H9 (cell line): ENCODE measurements around the gene ZNF684. TPM values are rescaled to one million over a fixed set of nuclear protein-coding genes. Genes with fewer than 3 reads are reported as not detected.

Experiments used
- DNase-seq: peaks from one replicate; pipeline ENCODE4 v3.0.0-alpha.2; 2017
- H2AFZ ChIP-seq: one replicate; pipeline ENCODE4 v1.6.1; 2013; ENCODE audit warnings: mild to moderate bottlenecking, low read length, control low read depth, moderate library complexity
- H2AK5ac ChIP-seq: 2 replicates; pipeline ENCODE4 v1.6.1; 2013; ENCODE audit warnings: low read length, control low read depth, mixed read lengths; ENCODE audit not compliant: insufficient read length
- H2BK120ac ChIP-seq: one replicate; pipeline ENCODE4 v1.6.1; 2013; ENCODE audit warnings: low read depth, mild to moderate bottlenecking, low read length, control low read depth, inconsistent platforms; ENCODE audit not compliant: poor library complexity, severe bottlenecking
- H2BK12ac ChIP-seq: 2 replicates; pipeline ENCODE4 v1.6.1; 2013; ENCODE audit warnings: low read length, control low read depth, mixed read lengths, low read depth; ENCODE audit not compliant: insufficient read length
- H2BK15ac ChIP-seq: 2 replicates; pipeline ENCODE4 v1.6.1; 2013; ENCODE audit warnings: low read depth, low read length, control low read depth
- H2BK20ac ChIP-seq: one replicate; pipeline ENCODE4 v1.6.1; 2013; ENCODE audit warnings: low read depth, mild to moderate bottlenecking, low read length, control low read depth, inconsistent platforms; ENCODE audit not compliant: poor library complexity, severe bottlenecking
- H2BK5ac ChIP-seq: 2 replicates; pipeline ENCODE4 v1.6.1; 2013; ENCODE audit warnings: low read length, control low read depth, mixed read lengths; ENCODE audit not compliant: insufficient read length
- H3K14ac ChIP-seq: 2 replicates; pipeline ENCODE4 v1.6.1; 2013; ENCODE audit warnings: low read length, control low read depth; ENCODE audit not compliant: insufficient read depth
- H3K18ac ChIP-seq: 2 replicates; pipeline ENCODE4 v1.6.1; 2013; ENCODE audit warnings: low read depth, mild to moderate bottlenecking, mixed read lengths, low read length, control low read depth; ENCODE audit not compliant: insufficient read length
- H3K23ac ChIP-seq: 2 replicates; pipeline ENCODE4 v1.6.1; 2013; ENCODE audit warnings: low read length, control low read depth, mixed read lengths, low read depth; ENCODE audit not compliant: insufficient read length
- H3K23me2 ChIP-seq: 2 replicates; pipeline ENCODE4 v1.6.1; 2013; ENCODE audit warnings: low read depth, mild to moderate bottlenecking, mixed read lengths, low read length, control low read depth; ENCODE audit not compliant: insufficient read length, poor library complexity, severe bottlenecking
- H3K27ac ChIP-seq: 2 replicates; pipeline ENCODE4 v1.5.1; 2013; ENCODE audit warnings: low read length, control low read depth, mixed read lengths, low read depth; ENCODE audit not compliant: insufficient read length
- H3K27me3 ChIP-seq: 2 replicates; pipeline ENCODE4 v1.6.1; 2013; ENCODE audit warnings: low read length, control low read depth, inconsistent platforms; ENCODE audit not compliant: insufficient read depth
- H3K4ac ChIP-seq: 2 replicates; pipeline ENCODE4 v1.6.1; 2013; ENCODE audit warnings: low read depth, mild to moderate bottlenecking, control low read depth, inconsistent platforms, low read length, moderate library complexity
- H3K4me1 ChIP-seq: 2 replicates; pipeline ENCODE4 v1.6.1; 2013; ENCODE audit warnings: low read length, control low read depth, inconsistent platforms; ENCODE audit not compliant: insufficient read depth
- H3K4me2 ChIP-seq: 2 replicates; pipeline ENCODE4 v1.6.1; 2013; ENCODE audit warnings: low read length, control low read depth, mixed read lengths; ENCODE audit not compliant: insufficient read length, insufficient read depth
- H3K56ac ChIP-seq: 2 replicates; pipeline ENCODE4 v1.6.1; 2013; ENCODE audit warnings: low read depth, mild to moderate bottlenecking, mixed read lengths, low read length, control low read depth; ENCODE audit not compliant: insufficient read length
- H3K79me1 ChIP-seq: 2 replicates; pipeline ENCODE4 v1.6.1; 2013; ENCODE audit warnings: low read depth, mild to moderate bottlenecking, moderate library complexity, low read length, control low read depth, inconsistent platforms; ENCODE audit not compliant: insufficient read depth, poor library complexity, severe bottlenecking
- H3K79me2 ChIP-seq: 2 replicates; pipeline ENCODE4 v1.6.1; 2013; ENCODE audit warnings: low read length, control low read depth, inconsistent platforms; ENCODE audit not compliant: insufficient read depth
- H3K9ac ChIP-seq: 2 replicates; pipeline ENCODE4 v1.6.1; 2013; ENCODE audit warnings: low read length, control low read depth, mixed read lengths; ENCODE audit not compliant: insufficient read length; ENCODE audit errors: extremely low read depth
- H3K9me3 ChIP-seq: one replicate; pipeline ENCODE4 v1.6.1; 2013; ENCODE audit warnings: low read depth, low read length, inconsistent platforms; ENCODE audit not compliant: control insufficient read depth
- H3T11ph ChIP-seq: one replicate; pipeline ENCODE4 v1.6.1; 2013; ENCODE audit warnings: mild to moderate bottlenecking, low read length, control low read depth, inconsistent platforms
- H4K20me1 ChIP-seq: one replicate; pipeline ENCODE4 v1.6.1; 2013; ENCODE audit not compliant: control insufficient read depth, insufficient read length, insufficient read depth
- H4K5ac ChIP-seq: 2 replicates; pipeline ENCODE4 v1.6.1; 2013; ENCODE audit warnings: low read depth, mild to moderate bottlenecking, mixed read lengths, low read length, control low read depth; ENCODE audit not compliant: insufficient read length
- H4K8ac ChIP-seq: replicated peaks from 2 replicates; pipeline ENCODE4 v1.6.1; 2013; ENCODE audit warnings: low read length, control low read depth, mixed read lengths, low read depth; ENCODE audit not compliant: insufficient read length
- H4K91ac ChIP-seq: 2 replicates; pipeline ENCODE4 v1.6.1; 2013; ENCODE audit warnings: low read depth, mild to moderate bottlenecking, moderate library complexity, mixed read lengths, low read length, control low read depth; ENCODE audit not compliant: insufficient read length
- H3K27ac Mint-ChIP-seq, 3 experiments: 2 replicates in 2 of 3; 3 replicates in 1 of 3; pipeline ENCODE4 v1.8.0; 2020 to 2021; ENCODE audit warnings: mixed read lengths in 3 of 3, mild to moderate bottlenecking in 1 of 3, moderate library complexity in 1 of 3
- H3K27me3 Mint-ChIP-seq: 2 replicates; pipeline ENCODE4 v1.8.0; 2021; ENCODE audit warnings: low read depth, mild to moderate bottlenecking, moderate library complexity, mixed read lengths
- H3K36me3 Mint-ChIP-seq, 3 experiments: 2 replicates in 2 of 3; 3 replicates in 1 of 3; pipeline ENCODE4 v1.8.0; 2020 to 2021; ENCODE audit warnings: low read depth in 3 of 3, mixed read lengths in 3 of 3; ENCODE audit not compliant: insufficient read depth in 1 of 3
- H3K4me1 Mint-ChIP-seq, 2 experiments: 2 replicates each; pipeline ENCODE4 v1.8.0; 2020; ENCODE audit warnings: mixed read lengths in 2 of 2
- H3K4me3 Mint-ChIP-seq, 2 experiments: 2 replicates in 1 of 2; 3 replicates in 1 of 2; pipeline ENCODE4 v1.8.0; 2020 to 2021; ENCODE audit warnings: mild to moderate bottlenecking in 2 of 2, mixed read lengths in 2 of 2, moderate library complexity in 1 of 2
- H3K9me3 Mint-ChIP-seq, 2 experiments: 2 replicates in 1 of 2; 3 replicates in 1 of 2; pipeline ENCODE4 v1.8.0; 2020; ENCODE audit warnings: mild to moderate bottlenecking in 2 of 2, mixed read lengths in 2 of 2, moderate library complexity in 1 of 2
- CTCF ChIP-seq: fragments of 200-600 bp; sonication (generic); conservative IDR thresholded peaks from 3 replicates; pipeline ENCODE4 v1.8.0; 2021; ENCODE audit warnings: antibody characterized with exemption, mild to moderate bottlenecking
- WGBS: extraction: QIAGEN DNeasy Blood & Tissue Kit; methylation state at CpG from one replicate; pipeline ENCODE4 v1.1.7; 2013; ENCODE audit warnings: missing lambda C conversion rate, low lambda C conversion rate, mixed read lengths; ENCODE audit not compliant: insufficient read length; ENCODE audit errors: extremely low coverage; 5-methylcytosine and 5-hydroxymethylcytosine counted together
- total RNA-seq: library from RNA; stranded (reverse); gene quantifications from 2 replicates; pipeline ENCODE4 v1.2.1, GENCODE V29; 2021

Gene ZNF684
- total RNA-seq, 1 experiment from 2014 or later = 6.5 TPM

- Histone ChIP-seq H2AK5ac (no peak overlapping the region), H3K79me1 (no peaks in the 10 kb centered on the region), H4K8ac (no peak overlapping the region), H4K91ac (no peak overlapping the region), H4K5ac (no peak overlapping the region), H3K23me2 (no peaks in the 10 kb centered on the region), H3K4me1 (no peaks in the 10 kb centered on the region), H2BK20ac (no peak overlapping the region), H3K9ac (no peak overlapping the region), H3K79me2 (no peaks in the 10 kb centered on the region), H3K27me3 (no peaks in the 10 kb centered on the region), H3K56ac (no peak overlapping the region), H2AFZ (no peak overlapping the region), H3K9me3 (no peaks in the 10 kb centered on the region), H3K4me2 (no peak overlapping the region), H3K4ac (no peak overlapping the region), H3T11ph (no peak overlapping the region), H3K14ac (no peak overlapping the region), H2BK12ac (no peak overlapping the region), H2BK15ac (no peak overlapping the region), H3K27ac (no peak overlapping the region), H4K20me1 (no peaks in the 10 kb centered on the region), H3K23ac (no peak overlapping the region), H2BK5ac (no peak overlapping the region), H3K18ac (no peak overlapping the region), H2BK120ac (no peak overlapping the region)
- TF ChIP-seq CTCF = no peak
- no peak for DNase-seq
- no CpG with 5 or more reads among the region's 3 CpGs for WGBS
- Mint-ChIP-seq H3K27ac (no peak overlapping the region), H3K9me3 (peaks cover 12 to 16% of the 10 kb centered on the region in 2 experiments), H3K27me3 (peaks cover 6% of the 10 kb centered on the region), H3K36me3 (peaks cover 0 to 6% (median 4%) of the 10 kb centered on the region in 3 experiments; a peak in 2 of 7 replicates), H3K4me1 (peaks cover 0 to 6% of the 10 kb centered on the region in 2 experiments; a peak in 1 of 4 replicates), H3K4me3 (no peak overlapping the region)
Observed at GRCh38 chr1:40594187-40594531, 62.7 kb downstream of the ZNF684 start.
